Measurements from ENCODE around the gene MEI4. TPM values are rescaled to one million over a fixed set of nuclear protein-coding genes. Genes with fewer than 3 reads are reported as not detected.

Gene MEI4
- total and polyA plus RNA-seq, 2 of the 8 experiments (the other 6 are each of a cell fraction or from before 2014, with no cell fraction given), result 0.05 to 0.24 TPM

DNA sequence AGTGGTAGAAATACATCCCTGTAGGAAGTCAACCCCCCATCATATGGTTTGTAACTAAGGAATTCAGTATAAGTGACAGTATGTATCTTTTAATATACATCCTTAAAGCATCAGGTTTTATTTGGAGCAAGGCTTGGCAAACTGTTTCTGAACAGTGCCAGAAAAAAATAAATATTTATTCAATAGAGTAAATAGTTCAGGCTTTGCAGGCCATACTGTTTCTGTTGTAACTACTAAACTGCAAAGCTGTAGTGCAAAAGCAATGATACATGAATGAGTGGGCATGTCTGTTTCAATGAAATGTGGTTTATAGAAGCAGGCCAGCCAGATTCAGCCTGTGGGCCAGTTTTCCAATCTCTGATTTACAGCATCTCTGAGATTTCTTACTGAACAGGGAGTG lies 977 bp downstream of the MEI4 start:
- no peaks in the 10 kb centered on the region for H3K79me1 ChIP-seq (ENCODE audit: low read depth, low read length)
- H2AK5ac ChIP-seq (ENCODE audit: low read depth, low read length), result no peak overlapping the region
- POLR2A ChIA-PET (ENCODE audit: partially characterized antibody), result no interaction called here
- H2BK15ac ChIP-seq (ENCODE audit: low read length), result no peak overlapping the region
- no peak overlapping the region for H4K8ac ChIP-seq (ENCODE audit: extremely low read depth, insufficient read depth, low read length)
- no peak overlapping the region for H3K18ac ChIP-seq (ENCODE audit: extremely low read depth, low read length)
- H3K4me2 ChIP-seq (ENCODE audit: insufficient read depth in 1 of 2, low read depth in 2 of 2, low read length in 2 of 2), result no peak overlapping the region
- H3K23me2 ChIP-seq (ENCODE audit: low read depth, low read length), result no peaks in the 10 kb centered on the region
- no peaks in the 10 kb centered on the region for H3K4me1 ChIP-seq (replicated peaks in 1 of 4; ENCODE audit: control insufficient read depth in 3 of 4, insufficient read depth in 4 of 4, low read length in 3 of 4)
- no peak for FAIRE-seq
- no peak overlapping the region for H3K4ac ChIP-seq (replicated peaks; ENCODE audit: insufficient read length, low read depth, low read length)
- H4K91ac ChIP-seq (replicated peaks; ENCODE audit: insufficient read length, low read length), result no peak overlapping the region
- H3K27me3 ChIP-seq (replicated peaks in 1 of 4; ENCODE audit: control insufficient read depth in 3 of 4, extremely low read depth in 1 of 4, insufficient read depth in 3 of 4, low read length in 3 of 4), result no peaks in the 10 kb centered on the region
- H2BK5ac ChIP-seq (ENCODE audit: low read depth, low read length), result no peak overlapping the region
- no peak overlapping the region for H2BK20ac ChIP-seq (ENCODE audit: low read length)
- no peak overlapping the region for H4K5ac ChIP-seq (ENCODE audit: insufficient read length, low read depth, low read length)
- H3K23ac ChIP-seq (ENCODE audit: insufficient read length), result no peak overlapping the region
- DNase-seq (ENCODE audit: low read depth in 1 of 2, low spot score in 2 of 2), result no peak
- no peak overlapping the region for H3K56ac ChIP-seq (replicated peaks; ENCODE audit: insufficient read length, low read depth, low read length)
- no peaks in the 10 kb centered on the region for H3K79me2 ChIP-seq (ENCODE audit: control insufficient read depth in 1 of 2, insufficient read depth in 2 of 2, low read length in 2 of 2)
- no peaks in the 10 kb centered on the region for H3K36me3 ChIP-seq (ENCODE audit: control insufficient read depth in 2 of 4, insufficient read depth in 4 of 4, low read length in 3 of 4)
- H2BK12ac ChIP-seq (ENCODE audit: low read depth, low read length), result no peak overlapping the region
- no peak overlapping the region for H3K9ac ChIP-seq (replicated peaks in 1 of 4; ENCODE audit: extremely low read depth in 1 of 4, low read depth in 3 of 4, low read length in 3 of 4)
- no peak overlapping the region for H2AFZ ChIP-seq (ENCODE audit: low read length)
- H4K20me1 ChIP-seq (replicated peaks in 1 of 2; ENCODE audit: control insufficient read depth in 1 of 2, insufficient read depth in 2 of 2, low read length in 2 of 2), result no peaks in the 10 kb centered on the region
- H3K9me3 ChIP-seq (ENCODE audit: insufficient read depth in 2 of 2, low read depth in 1 of 2, low read length in 1 of 2), result no peaks in the 10 kb centered on the region
- CTCF ChIA-PET (ENCODE audit: partially characterized antibody), result interaction anchor here (1.9 kb wide), 1 partner anchor 272 kb away, joined by 6 read pairs; no protein-coding TSS in a partner anchor
- no peak overlapping the region for H3K27ac ChIP-seq (ENCODE audit: low read depth, low read length)
- H3K4me3 ChIP-seq (ENCODE audit: extremely low read depth in 1 of 4, insufficient read depth in 2 of 4, low read depth in 3 of 4, low read length in 4 of 4), result no peak overlapping the region
- H2BK120ac ChIP-seq (replicated peaks; ENCODE audit: low read depth, low read length), result no peak overlapping the region
- H3K14ac ChIP-seq (ENCODE audit: insufficient read length), result no peak overlapping the region
- TF ChIP-seq SUZ12 (IDR thresholded peaks at IDR 0.05; ENCODE audit: low read length), result no peak
- no peak for TF ChIP-seq CTBP2 (IDR thresholded peaks at IDR 0.05; ENCODE audit: borderline replicate concordance, insufficient read depth, insufficient read length, low read length)
- no peak for TF ChIP-seq NRF1 (IDR thresholded peaks at IDR 0.05; ENCODE audit: low read depth, low read length)
- no peak for TF ChIP-seq TCF12 (IDR thresholded peaks at IDR 0.05; ENCODE audit: low read depth, low read length)
- TF ChIP-seq SP4 (IDR thresholded peaks at IDR 0.05; ENCODE audit: low read length), result no peak
- TF ChIP-seq, protein P1, sequence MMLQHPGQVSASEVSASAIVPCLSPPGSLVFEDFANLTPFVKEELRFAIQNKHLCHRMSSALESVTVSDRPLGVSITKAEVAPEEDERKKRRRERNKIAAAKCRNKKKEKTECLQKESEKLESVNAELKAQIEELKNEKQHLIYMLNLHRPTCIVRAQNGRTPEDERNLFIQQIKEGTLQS (IDR thresholded peaks at IDR 0.05; ENCODE audit: insufficient read depth, low read depth, low read length), result no peak
- TF ChIP-seq CTCF (IDR thresholded peaks at IDR 0.05; ENCODE audit: control extremely low read depth in 1 of 3, insufficient read depth in 1 of 3, low read depth in 1 of 3, low read length in 3 of 3), result no peak
- TF ChIP-seq SAP30 (IDR thresholded peaks at IDR 0.05; ENCODE audit: insufficient read depth, insufficient replicate concordance, low read length), result no peak
- no peak for TF ChIP-seq PHF8 (conservative IDR thresholded peaks at IDR 0.05; ENCODE audit: low read depth, low read length)
- TF ChIP-seq, protein P2, sequence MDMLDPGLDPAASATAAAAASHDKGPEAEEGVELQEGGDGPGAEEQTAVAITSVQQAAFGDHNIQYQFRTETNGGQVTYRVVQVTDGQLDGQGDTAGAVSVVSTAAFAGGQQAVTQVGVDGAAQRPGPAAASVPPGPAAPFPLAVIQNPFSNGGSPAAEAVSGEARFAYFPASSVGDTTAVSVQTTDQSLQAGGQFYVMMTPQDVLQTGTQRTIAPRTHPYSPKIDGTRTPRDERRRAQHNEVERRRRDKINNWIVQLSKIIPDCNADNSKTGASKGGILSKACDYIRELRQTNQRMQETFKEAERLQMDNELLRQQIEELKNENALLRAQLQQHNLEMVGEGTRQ (IDR thresholded peaks at IDR 0.05; ENCODE audit: low read length), result no peak
- no peak for TF ChIP-seq SP1 (IDR thresholded peaks at IDR 0.05; ENCODE audit: low read depth, low read length)

All from H1 (cell line).